ENCODE data around the gene ARL2BP. TPM values are rescaled to one million over a fixed set of nuclear protein-coding genes. Genes with fewer than 3 reads are reported as not detected.

ARL2BP gene
- total and polyA plus RNA-seq, 2 of the 13 experiments (the other 11 are each of a cell fraction or from before 2014, with no cell fraction given), result 64.3 to 67.6 TPM

DNA sequence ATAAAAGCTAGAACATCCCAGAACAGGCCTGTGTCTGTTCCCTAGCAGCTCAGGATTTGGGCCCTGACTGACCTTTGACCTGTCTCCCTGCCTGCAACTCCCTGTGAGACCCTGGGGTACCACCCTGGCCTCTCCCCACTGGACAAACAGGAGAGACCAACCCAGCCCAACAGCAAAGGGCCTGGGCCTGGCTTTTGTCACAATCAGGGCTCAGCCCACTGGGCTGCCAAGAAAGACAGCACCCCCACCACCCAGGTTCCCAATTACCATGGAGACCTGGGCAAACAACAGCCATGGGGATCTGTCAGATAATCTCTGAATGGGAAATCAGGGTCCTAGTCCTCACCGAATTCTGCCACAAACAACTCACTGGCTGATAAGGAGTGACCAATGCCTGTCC, 28.3 kb downstream of the ARL2BP start (continued):
- TF ChIP-seq, protein P1, sequence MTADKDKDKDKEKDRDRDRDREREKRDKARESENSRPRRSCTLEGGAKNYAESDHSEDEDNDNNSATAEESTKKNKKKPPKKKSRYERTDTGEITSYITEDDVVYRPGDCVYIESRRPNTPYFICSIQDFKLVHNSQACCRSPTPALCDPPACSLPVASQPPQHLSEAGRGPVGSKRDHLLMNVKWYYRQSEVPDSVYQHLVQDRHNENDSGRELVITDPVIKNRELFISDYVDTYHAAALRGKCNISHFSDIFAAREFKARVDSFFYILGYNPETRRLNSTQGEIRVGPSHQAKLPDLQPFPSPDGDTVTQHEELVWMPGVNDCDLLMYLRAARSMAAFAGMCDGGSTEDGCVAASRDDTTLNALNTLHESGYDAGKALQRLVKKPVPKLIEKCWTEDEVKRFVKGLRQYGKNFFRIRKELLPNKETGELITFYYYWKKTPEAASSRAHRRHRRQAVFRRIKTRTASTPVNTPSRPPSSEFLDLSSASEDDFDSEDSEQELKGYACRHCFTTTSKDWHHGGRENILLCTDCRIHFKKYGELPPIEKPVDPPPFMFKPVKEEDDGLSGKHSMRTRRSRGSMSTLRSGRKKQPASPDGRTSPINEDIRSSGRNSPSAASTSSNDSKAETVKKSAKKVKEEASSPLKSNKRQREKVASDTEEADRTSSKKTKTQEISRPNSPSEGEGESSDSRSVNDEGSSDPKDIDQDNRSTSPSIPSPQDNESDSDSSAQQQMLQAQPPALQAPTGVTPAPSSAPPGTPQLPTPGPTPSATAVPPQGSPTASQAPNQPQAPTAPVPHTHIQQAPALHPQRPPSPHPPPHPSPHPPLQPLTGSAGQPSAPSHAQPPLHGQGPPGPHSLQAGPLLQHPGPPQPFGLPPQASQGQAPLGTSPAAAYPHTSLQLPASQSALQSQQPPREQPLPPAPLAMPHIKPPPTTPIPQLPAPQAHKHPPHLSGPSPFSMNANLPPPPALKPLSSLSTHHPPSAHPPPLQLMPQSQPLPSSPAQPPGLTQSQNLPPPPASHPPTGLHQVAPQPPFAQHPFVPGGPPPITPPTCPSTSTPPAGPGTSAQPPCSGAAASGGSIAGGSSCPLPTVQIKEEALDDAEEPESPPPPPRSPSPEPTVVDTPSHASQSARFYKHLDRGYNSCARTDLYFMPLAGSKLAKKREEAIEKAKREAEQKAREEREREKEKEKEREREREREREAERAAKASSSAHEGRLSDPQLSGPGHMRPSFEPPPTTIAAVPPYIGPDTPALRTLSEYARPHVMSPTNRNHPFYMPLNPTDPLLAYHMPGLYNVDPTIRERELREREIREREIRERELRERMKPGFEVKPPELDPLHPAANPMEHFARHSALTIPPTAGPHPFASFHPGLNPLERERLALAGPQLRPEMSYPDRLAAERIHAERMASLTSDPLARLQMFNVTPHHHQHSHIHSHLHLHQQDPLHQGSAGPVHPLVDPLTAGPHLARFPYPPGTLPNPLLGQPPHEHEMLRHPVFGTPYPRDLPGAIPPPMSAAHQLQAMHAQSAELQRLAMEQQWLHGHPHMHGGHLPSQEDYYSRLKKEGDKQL (CRISPR knock-in tag; IDR thresholded peaks at IDR 0.05; ENCODE audit: low read depth), result no peak
- TF ChIP-seq NFE2 (CRISPR knock-in tag; IDR thresholded peaks at IDR 0.05) (no peak), SALL2 (CRISPR knock-in tag; IDR thresholded peaks at IDR 0.05) (no peak), ZC3H13 (CRISPR knock-in tag; IDR thresholded peaks at IDR 0.05) (no peak), NFKBIZ (CRISPR knock-in tag; IDR thresholded peaks at IDR 0.05) (no peak), ZNF781 (CRISPR knock-in tag; IDR thresholded peaks at IDR 0.05; ENCODE audit: borderline replicate concordance, not compliant biosample characterization) (no peak), ZNF850 (CRISPR knock-in tag; conservative IDR thresholded peaks at IDR 0.05) (no peak), BORCS8-MEF2B (CRISPR knock-in tag; IDR thresholded peaks at IDR 0.05) (no peak), RFX1 (IDR thresholded peaks at IDR 0.05) (peak; percentile 17; the same call in 1 of the 2 replicates), PPARG (CRISPR knock-in tag; conservative IDR thresholded peaks at IDR 0.05) (no peak), KDM2A (CRISPR knock-in tag; IDR thresholded peaks at IDR 0.05; ENCODE audit: borderline replicate concordance, low read depth) (no peak), HES4 (CRISPR knock-in tag; IDR thresholded peaks at IDR 0.05; ENCODE audit: borderline replicate concordance) (no peak), ZNF746 (CRISPR knock-in tag; IDR thresholded peaks at IDR 0.05) (no peak)
- TF ChIP-seq, protein P2, sequence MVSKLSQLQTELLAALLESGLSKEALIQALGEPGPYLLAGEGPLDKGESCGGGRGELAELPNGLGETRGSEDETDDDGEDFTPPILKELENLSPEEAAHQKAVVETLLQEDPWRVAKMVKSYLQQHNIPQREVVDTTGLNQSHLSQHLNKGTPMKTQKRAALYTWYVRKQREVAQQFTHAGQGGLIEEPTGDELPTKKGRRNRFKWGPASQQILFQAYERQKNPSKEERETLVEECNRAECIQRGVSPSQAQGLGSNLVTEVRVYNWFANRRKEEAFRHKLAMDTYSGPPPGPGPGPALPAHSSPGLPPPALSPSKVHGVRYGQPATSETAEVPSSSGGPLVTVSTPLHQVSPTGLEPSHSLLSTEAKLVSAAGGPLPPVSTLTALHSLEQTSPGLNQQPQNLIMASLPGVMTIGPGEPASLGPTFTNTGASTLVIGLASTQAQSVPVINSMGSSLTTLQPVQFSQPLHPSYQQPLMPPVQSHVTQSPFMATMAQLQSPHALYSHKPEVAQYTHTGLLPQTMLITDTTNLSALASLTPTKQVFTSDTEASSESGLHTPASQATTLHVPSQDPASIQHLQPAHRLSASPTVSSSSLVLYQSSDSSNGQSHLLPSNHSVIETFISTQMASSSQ (IDR thresholded peaks at IDR 0.05; ENCODE audit: low read depth), result no peak
- TF ChIP-seq, protein P2 (CRISPR knock-in tag; IDR thresholded peaks at IDR 0.05; ENCODE audit: borderline replicate concordance), result 0 out of 2 replicates have a peak, but pooled peaks have one; percentile 17
- TF ChIP-seq, protein P3, sequence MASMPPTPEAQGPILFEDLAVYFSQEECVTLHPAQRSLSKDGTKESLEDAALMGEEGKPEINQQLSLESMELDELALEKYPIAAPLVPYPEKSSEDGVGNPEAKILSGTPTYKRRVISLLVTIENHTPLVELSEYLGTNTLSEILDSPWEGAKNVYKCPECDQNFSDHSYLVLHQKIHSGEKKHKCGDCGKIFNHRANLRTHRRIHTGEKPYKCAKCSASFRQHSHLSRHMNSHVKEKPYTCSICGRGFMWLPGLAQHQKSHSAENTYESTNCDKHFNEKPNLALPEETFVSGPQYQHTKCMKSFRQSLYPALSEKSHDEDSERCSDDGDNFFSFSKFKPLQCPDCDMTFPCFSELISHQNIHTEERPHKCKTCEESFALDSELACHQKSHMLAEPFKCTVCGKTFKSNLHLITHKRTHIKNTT (CRISPR knock-in tag; IDR thresholded peaks at IDR 0.05), result no peak
- TF ChIP-seq, protein P4, sequence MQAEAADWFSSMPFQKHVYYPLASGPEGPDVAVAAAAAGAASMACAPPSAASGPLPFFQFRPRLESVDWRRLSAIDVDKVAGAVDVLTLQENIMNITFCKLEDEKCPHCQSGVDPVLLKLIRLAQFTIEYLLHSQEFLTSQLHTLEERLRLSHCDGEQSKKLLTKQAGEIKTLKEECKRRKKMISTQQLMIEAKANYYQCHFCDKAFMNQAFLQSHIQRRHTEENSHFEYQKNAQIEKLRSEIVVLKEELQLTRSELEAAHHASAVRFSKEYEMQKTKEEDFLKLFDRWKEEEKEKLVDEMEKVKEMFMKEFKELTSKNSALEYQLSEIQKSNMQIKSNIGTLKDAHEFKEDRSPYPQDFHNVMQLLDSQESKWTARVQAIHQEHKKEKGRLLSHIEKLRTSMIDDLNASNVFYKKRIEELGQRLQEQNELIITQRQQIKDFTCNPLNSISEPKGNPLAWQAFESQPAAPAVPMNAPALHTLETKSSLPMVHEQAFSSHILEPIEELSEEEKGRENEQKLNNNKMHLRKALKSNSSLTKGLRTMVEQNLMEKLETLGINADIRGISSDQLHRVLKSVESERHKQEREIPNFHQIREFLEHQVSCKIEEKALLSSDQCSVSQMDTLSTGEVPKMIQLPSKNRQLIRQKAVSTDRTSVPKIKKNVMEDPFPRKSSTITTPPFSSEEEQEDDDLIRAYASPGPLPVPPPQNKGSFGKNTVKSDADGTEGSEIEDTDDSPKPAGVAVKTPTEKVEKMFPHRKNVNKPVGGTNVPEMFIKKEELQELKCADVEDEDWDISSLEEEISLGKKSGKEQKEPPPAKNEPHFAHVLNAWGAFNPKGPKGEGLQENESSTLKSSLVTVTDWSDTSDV (CRISPR knock-in tag; IDR thresholded peaks at IDR 0.05), result peak; percentile 31; the same call in 1 of the 2 replicates
